Activated effector memory CD4-positive, alpha-beta T cell treated with Interleukin-2 at 50 U/mL for 16 hours (primary cell): Measurements from ENCODE around the gene PDGFB.
A peak's percentile ranks its signal among the peaks of the same experiment; 100 is the strongest.

Experiments
- DNase-seq: peaks from one replicate; pipeline ENCODE4 v3.0.0-alpha.2; 2020

Gene PDGFB

DNA sequence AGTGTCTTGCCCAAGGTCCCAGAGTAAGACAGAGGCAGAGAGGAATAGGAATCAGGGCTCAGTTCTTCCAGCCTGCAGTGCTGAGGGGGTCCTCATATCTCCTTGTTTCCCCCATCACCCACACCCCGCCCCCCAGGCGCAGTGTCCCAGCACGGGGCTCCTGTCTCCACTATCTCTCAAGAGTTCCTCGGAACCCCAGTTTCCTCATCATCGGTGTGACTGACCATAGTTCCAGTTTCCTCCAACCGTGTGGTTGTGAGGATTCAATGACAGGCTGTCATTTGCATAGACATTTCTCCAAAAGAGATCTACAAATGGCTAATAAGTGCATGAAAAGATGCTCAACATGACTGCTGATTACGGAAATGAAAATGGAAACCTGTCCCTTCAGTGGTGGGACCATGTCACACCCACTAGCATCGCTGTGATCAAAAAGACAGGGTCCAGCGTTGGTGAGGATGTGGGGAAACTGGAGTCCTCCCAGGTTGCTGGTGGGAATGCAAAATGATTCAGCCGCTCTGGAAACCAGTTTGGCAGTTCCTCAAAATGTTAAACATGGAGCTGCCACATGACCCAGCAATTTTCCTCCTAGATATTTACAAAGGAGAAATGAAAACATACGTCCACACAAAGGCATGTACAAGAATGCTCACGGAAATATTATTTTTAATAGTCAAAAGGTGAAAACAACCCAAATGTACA is 31.8 kb upstream of the PDGFB start:
- no peak for DNase-seq

DNA sequence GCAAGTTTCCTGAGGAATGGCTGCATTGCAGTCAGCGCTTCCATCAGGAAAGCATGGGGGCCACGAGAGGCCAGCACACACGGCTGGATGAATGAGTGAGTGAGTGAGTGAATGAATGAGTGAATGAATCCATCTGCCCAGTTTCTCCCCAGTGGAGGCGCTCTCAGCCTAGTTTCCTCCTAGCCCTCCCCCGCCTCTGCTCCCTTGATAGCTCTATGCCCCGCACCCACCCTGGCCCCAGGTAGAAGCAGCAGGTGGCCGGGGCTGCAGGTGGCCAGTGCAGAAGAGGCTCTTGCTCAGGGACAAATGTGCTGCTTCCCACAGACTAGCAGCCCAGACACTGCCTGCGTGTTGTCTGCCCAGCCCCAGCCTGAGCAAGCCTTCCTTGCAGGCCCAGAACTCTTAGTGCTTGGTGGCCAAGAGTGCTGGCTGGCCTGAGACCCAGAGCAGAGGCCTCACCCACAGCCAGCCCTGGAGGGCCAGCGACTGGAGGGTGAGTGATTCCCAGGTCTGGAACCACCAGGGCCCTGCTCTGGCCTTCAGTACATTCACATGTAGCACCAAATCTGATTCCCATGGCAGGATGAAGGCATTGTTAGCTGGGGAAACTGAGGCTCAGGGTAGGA is 31.1 kb upstream of the PDGFB start:
- no peak for DNase-seq

DNA sequence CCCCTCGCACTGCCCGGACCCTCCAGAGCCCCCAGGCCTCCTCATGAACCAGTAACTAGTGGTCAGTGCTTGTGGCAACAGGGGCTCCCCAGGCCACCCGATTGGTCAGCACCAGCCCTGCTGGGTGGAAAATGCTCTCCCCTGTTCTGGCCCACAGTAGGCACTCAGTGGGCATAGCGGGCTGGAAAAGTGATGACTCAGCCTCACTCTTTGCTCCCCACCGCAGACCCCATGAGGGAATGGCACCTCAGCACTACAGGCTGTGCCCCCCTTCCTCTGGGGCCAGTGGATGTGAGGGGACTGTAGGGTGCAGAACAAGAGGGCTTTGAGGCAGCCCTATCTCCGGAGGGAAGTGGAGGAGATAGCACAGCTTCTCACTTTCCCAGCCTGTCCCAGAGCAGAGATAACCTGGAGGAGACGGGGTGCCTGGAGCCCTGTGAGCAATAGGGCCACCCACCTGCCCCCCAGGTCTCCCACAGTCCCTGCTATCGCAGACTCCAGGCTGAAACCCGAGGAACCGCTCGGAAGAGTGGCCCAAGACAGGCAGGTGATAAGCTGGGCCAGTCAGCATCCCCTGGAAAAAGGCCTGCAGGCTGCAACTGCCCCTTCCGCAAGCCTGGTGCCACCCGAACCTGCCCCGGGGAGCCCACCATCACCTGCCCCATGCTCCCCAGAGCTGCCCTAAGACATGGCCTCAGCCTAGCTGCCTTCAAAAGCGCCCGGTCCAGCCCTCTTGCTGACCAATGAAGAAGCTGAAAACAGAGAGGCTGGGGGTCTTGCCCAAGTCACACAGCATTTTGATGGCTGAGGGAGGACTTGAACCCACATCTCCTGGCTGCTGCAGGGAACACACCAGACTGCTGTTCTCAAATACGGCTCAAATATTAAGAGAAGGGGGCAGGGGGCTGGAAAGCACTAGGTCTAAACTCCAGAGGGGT is 29.4 kb upstream of the PDGFB start:
- DNase-seq, result no peak

DNA sequence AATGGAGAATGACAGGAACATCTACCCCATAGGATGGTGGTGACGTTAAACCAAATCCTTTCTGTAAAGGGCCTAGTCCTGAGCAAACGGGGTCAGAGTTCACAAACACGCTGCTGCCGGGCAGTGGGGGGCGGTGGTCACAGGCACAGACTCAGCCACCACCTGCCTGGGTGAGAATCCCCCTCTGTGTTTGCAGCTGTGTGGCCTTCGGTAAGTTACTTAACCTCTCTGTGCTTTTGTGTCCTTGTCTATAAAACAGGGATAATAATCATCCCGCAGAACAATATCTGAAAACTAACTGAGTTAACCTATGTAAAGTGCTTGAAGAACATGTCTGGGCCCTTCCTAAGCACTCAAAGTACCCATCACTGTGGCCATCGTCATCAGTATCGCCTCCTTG is 26.0 kb upstream of the PDGFB start:
- no peak for DNase-seq

DNA sequence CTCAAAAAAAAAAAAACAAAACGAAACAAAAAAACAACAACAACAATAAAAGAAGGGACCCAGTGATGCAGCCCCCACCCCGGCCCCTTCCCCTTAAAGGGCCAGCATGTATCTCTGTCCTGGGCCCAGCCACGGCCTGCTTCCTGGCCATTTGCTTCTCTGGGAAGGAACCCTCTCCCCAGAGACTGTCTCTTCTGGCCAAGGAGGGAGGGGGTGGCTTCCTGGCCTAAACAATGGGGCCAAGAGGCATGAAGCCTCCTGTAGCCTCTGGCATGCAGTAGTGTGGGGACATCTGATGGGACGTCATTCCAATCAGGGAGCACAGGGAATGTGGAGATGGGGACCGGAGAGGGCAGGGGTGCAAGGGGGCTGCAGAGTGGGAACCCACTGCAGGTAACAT is 25.5 kb upstream of the PDGFB start:
- DNase-seq, result no peak

DNA sequence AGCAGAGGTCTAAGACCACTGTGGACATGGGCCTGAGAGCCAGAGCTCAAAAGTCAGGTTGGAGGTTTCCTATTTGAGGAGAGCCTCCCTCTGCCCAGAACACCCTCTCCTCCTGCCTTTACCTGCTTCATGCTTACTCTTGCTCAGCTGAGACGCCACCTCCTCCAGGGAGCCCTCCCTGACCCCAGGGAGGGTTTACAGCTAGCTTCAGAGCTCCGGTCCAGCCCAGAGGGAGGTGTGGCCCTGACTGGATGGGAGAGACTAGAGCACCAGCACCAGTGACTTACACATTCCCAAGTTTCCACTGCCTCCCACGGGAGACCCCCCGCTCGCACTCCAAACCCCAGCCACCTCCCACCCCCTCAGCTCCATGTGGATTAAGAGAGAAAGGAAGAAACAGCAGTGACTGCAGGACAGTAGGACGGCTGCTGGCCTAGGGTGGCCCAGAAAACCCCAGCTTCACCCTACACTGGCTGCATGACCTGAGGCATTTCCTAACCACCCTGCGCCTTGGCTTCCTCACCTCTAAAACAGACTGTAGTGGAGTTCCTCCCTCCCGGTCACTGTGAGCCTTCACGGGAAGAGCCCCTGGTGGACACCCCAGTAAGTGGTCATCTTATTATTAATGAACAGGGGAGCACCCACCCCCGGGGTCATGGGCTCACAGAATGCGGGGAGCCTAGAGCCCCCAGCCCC is 24.5 kb upstream of the PDGFB start:
- DNase-seq, result no peak

DNA sequence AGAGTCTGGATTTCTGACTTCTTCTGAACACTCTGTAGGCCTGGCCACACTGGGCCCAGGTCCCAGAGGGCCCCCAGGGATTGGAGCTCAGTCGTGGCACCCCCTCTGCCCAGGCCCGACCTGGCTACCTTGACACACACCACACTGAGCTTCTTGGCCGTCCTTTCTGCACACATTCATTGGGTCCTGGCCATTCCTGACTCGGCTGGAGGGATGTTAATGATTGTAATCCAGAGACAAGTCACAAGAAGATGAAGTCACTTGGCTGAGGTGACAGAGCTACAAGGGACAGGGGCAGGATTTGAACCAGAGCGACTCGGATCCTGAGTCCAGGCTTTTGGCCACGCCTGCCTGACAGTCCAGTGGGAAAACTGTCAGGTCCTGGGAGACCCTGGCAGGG is 23.9 kb upstream of the PDGFB start:
- DNase-seq, result no peak

DNA sequence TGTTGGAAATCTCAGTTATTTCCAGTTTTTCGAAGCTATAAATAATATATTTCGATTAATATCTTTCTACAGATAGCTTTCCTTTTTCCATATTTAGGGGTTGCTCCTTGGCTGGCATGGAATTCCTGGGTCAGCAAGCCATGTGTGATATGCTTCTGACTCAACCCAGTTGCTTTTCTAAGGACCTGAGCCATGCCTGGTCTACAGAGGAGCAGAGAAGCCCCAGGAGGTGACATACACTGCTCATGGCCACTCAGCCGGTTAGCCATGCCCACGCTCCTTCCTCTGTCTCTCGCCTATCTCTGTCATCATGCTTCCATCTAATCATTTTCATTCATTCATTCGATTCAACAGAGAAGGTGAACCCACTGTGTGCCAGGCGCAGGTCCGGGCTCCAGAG is 23.2 kb upstream of the PDGFB start:
- DNase-seq, result no peak

DNA sequence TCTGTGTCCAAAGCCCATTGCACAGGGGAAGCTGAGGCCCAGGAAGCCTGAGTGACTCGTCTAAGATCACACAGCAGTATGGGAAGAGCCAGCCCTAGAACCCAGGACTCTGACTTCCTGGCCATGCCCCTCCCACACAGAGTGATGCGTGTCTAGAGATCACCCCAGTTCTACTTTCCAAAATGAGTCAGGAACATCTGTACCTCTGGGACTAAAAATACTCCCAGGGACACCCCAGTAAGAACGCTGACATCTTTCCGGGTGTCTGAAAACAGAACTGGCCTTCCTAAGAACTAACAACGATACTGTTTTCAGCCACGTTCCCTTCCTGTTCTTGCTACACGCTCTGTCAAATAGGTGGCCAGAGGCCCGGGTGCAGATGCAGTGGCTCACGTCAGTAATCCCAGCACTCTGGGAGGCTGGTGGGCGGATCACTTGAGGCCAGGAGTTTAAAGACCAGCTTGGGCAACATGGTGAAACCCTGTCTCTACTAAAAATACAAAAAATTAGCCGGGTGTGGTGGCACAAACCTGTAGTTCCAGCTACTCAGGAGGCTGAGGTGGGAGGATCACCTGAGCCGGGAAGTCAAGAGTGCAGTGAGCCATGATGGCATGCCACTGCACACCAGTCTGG is 21.7 kb upstream of the PDGFB start:
- DNase-seq, result no peak

DNA sequence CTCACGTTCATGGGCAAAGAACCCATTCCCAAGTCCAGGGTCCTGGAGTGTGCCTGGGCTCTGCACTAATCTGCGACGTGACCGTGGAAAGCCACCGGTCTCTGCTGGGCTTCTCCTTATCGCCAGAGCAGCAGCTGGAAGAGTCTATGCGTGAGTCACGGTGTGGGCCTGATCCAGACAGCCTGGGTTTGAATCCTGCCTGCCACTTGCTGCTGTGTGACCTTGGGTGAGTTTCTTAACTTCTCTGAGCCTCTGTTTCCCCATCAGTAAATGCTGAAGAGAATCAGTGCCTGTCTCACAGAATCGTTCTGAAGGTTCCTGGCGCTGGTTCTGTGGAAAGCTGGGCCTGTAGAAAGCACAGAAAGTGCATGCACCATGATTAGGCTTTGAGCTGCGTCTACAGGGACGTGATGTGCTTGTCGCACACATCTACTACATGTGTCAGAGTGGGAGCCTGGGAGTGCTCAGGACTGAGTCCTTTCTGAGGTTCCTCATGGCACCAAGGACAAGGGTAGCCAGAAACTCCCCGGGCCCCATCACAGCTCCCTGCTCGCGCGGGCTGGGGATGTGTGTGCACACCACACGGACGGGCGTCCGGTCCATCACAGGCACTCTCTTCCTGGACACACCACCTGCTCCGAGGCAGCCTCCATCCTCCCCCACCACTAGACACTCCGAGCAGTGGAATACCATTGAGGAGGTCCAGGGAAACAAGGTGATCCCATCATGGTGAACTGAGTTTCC is 20.5 kb upstream of the PDGFB start:
- no peak for DNase-seq

DNA sequence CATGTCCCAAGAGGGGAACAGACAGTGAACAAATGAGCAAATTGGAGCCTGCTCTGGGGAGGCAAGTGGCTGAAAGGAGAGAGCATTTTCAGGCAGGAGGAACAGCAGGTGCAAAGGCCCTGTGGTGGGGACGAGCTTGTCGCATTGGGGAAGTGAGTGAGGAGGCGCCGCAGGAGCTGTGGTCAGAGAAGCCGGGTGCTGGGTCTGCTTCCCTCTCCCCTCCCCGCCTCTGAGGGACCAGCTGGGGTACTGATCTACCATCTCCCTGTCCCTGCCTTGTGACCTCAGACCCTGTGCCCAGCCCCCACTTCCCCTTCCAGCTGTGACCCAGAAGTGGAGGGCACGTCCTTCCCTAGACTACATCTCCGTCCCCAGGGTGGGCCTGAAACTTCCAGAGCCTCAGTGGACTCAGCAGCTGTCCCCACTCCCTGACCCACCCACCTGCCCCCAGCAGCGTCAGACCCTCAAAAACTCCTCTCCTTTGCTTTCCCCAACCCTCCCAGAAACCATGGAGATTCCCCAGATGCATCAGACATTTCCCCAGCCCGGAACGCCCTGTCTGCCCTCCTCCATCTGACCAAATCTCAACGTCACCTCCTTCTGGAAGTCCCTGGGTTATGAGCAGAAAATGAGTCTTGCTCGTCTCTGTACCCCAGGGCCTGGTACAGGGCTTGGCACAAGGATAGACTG is 19.7 kb upstream of the PDGFB start:
- DNase-seq, result no peak

DNA sequence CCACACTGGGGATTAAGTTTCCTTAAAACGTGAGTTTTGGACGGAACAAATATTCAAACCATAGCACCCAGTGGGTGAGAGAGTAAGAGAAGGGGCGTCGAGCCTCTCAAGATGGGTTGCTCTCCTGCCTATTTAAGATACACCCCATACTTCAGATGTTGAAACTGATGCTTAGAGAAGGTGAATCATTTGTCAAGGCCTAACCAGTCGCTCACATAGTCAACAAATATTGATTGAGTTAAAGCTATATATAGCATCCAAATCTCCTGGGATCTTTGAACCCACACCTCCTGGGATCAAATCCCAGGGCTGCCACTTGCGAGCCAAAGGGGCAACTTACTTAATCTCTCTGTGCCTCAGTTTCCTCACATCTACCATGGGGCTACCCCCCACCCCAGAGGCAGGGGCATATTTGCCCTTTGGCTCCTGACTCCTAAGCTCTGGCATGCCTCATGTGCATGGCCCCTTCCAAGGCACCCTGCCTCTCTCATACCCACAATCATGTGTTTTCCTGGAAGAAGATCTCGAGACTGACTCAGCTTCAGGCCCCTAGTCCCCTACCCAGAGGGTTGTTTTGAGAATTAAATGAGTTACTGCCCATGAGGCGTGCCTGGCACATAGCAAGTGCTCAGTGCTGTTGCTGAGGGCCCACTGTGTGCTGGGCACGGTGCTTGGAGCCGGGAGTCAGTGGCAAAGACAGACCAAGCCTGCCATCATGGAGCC is 19.0 kb upstream of the PDGFB start:
- no peak for DNase-seq

DNA sequence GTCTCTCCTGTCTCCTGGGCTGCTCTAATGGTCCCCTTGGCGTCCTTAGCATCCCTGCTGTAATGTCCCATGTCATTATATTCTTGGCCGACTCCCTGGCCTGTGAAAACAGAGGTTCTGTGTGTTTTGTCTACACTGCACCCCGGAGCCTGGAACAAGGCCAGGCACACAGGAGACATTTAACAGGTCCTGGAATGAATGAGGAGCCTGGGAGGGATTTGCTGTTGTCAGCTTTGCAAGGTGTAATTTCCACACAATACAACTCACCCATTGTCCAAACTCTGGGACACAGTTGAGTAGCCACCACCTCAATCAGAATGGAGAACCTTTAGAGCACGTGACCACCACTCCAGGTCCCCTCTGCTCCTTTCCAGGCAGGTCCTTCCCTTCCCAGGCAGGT is 14.9 kb upstream of the PDGFB start:
- no peak for DNase-seq

DNA sequence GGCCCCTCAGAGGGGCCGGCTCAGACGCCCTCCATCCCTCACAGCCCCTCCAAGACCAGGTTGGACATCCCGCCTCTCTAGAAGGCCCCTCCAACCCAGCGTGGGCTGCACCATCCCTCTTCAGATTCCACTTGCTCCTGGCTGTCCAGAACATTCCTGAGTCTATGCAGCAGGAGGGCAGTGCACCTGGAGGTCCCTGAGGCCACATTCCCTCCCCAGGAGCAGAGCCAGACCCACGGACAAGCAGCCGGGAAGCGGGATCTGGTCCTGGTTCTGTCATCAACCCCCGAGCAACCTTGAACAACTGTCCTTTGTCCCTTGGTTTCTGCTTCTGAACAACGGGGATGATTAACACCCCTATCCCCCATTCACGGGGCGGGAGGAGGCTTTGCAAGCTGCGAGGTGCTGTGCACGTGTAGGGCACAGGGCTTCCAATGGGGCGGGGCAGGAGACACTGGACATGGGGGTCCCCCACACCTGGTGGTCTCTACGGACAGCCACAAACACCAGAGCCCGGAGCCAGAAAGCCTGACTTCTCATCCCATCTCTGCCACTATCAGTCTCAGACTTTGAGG is 13.2 kb upstream of the PDGFB start:
- no peak for DNase-seq

DNA sequence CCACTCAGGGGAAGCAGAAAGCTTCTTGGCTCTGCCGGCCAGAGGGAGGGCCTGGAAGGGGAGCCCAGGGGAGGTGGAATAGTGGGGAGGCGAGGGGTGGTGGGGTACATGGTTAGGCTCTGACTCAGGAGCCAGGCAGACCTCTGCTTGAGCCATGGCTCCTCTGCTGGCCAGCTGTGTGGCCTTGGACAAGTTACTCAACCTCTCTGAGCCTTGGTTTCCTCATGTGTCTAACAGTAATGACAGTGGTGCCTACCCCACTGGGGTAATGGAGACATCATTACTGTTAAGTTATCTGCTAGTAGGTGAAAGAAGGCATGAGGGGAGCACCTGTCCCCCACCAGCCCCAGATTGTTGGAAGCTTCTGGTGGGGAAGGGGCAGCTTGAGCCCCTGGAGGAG is 12.2 kb upstream of the PDGFB start:
- DNase-seq, result no peak

DNA sequence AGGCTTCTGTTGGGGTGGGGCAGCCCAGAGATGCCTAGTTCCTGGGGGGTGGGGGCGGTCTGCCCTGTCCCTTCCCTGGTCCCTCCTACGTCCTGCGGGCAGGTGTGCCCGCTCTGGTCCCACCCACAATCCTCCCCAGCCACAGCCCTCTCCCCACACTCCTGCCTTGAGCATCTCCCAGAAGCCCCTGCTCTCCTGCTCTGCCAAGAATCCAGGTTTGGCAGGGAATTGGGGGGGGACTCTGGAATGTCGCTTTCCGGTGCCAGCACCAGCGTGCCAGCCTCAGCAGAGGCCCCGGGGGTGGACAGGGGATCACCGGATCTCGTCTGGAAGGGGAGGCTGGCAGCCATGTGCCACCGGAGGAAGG is 11.4 kb upstream of the PDGFB start:
- no peak for DNase-seq

DNA sequence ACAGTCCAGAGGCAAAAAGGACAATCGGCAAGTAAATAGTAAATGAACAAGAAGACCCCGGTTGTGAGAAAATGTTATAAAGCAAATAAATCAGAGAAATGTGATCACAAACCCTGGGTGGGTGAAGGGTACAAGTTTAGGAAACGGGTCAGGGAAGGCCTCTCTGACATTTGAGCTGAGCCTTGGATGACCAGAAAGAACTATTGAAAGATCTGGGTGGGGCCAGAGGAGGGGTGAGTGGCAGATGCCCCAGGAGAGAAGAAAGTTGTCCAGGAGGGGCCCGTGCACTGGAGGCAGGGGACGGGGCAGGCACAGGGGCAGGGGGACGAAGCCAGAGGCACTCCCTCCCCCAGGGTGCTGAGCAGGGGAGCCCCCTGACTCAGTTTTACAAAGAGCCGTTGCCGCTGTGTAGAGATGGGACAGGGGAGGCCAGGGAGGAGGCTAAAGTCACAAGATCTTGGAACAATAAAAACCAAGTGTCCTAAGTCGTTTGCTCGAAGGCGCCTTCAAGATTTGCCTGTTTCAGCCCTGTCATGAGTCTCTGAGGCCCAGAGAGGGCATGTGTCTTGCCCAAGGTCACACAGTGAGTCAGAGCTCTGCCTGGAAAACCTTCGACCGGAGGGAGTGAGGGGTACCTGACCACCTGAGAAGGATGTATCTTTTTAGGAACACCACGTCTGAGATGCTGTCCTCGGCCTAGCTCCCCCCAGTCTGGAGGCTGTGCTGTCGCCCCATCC is 10.8 kb upstream of the PDGFB start:
- DNase-seq, result no peak

DNA sequence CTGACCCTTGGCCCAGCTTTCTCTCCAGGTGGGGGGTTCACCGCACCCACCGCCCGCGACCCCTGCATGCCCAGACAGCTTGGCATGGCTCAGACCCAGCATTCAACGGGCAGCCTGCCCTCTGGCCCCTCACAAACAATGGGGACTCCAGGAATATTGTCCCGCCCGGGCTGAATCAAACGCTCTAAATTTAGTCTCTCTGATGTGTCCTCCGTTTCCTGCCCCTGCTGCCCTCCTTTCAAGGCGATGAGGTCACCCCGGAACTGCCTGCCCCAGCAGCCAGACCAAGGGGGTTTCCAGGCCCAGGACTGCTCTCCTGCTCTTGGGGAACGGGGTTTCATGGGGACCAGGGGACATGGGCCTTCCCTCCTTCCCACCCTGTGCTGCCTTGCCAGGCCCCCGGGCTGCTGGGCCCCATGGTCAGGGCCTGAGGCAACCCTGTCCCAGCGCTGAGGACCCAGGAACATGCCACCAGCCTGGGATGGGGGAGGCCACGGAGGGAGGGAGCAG is 10.1 kb upstream of the PDGFB start:
- peak; percentile 35 for DNase-seq

DNA sequence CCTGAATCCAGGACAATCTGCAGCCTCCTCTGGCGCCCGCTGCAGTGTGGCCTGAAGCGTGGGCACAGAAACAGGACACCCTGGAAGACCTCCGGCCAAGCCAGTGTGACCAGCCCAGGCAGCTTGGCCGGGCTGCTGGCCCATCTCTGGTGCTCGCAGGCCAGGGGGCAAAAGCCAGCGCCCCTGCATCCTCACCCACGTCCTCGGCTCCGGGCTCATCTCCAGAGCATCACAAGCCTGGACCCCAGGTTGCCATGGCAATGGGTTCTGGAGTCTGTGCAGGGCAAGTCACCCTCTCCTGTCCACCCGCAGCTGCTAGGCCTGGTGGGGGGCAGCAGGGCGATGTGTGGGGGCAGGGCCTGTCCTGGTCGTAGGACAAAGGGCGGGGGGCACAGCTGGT is 9.3 kb upstream of the PDGFB start:
- no peak for DNase-seq
